Measurements from ENCODE around the gene AKR1E2. TPM values are rescaled to one million over a fixed set of nuclear protein-coding genes. Genes with fewer than 3 reads are reported as not detected.
A peak's percentile ranks its signal among the peaks of the same experiment; 100 is the strongest.

AKR1E2 gene
- total RNA-seq, 2 donors from 2014 or later, result 0.26 to 14.5 TPM

DNA sequence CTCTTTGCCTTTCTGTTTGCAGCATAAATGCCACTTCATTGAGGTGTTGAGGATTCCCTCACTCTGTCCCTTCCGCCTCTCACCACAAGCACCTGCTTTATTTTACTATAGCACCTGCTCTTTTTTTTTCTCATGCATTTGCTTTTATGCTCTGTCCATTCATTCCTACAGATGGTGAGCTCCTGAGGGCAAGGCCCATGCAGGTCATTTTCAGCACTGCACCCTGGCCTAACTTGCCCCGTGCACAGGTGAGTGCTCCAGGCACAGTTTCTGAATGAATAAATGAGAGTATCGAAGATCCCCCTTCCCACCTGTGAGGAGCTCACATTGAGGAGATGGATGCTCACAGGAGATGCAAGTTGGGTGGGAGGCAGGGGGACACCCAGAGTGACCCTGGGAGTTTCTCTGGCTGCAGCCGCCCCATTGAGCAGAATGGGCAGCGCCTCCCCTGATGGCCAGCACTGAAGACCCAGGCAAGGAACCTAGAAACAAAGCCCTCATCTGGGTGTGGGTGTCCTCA is 1.2 kb upstream of the AKR1E2 start:
- WGBS, 2 donors, result 95 to 96% methylated on average over 5 of the region's 5 CpGs

DNA sequence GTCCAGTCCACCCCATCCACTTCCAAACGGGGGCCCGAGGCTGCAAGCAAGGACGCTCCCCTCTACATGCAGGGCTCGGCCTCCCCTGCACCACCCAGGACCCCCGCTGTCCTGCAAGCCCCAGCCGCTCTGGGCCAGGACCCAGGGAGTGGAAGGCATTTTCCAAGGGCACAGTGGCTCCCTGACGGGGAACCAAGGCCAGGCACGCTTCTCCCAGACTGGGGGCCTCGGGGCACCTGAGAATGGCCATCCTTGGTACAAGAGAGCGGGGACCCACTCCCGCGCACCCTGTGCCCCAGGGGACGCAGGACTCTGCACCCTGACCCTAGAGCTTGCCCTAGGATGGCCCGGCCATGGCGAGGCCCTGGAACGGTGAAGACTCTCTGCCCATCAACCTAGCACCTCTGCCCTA is 545 bp upstream of the AKR1E2 start:
- Histone ChIP-seq H3K4me3 (no peak overlapping the region), H3K9me3 (no peaks in the 10 kb centered on the region), H3K36me3 (replicated peaks in 1 of 2; ENCODE audit: insufficient read depth in 1 of 2, low read depth in 2 of 2) (no peaks in the 10 kb centered on the region), H3K27ac (peak overlapping the region in 1 of 4 donors; percentile 74), H3K4me1 (peaks cover 8% of the 10 kb centered on the region), H3K27me3 (no peaks in the 10 kb centered on the region)
- DNase-seq, result no peak
- intact Hi-C loops (cut with DNase I), result no loop called here
- no peak for ATAC-seq
- TF ChIP-seq POLR2A (IDR thresholded peaks at IDR 0.05), result no peak
- TF ChIP-seq, protein P1, sequence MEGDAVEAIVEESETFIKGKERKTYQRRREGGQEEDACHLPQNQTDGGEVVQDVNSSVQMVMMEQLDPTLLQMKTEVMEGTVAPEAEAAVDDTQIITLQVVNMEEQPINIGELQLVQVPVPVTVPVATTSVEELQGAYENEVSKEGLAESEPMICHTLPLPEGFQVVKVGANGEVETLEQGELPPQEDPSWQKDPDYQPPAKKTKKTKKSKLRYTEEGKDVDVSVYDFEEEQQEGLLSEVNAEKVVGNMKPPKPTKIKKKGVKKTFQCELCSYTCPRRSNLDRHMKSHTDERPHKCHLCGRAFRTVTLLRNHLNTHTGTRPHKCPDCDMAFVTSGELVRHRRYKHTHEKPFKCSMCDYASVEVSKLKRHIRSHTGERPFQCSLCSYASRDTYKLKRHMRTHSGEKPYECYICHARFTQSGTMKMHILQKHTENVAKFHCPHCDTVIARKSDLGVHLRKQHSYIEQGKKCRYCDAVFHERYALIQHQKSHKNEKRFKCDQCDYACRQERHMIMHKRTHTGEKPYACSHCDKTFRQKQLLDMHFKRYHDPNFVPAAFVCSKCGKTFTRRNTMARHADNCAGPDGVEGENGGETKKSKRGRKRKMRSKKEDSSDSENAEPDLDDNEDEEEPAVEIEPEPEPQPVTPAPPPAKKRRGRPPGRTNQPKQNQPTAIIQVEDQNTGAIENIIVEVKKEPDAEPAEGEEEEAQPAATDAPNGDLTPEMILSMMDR (IDR thresholded peaks at IDR 0.05), result no peak
- WGBS, 2 donors, result 96% methylated on average over 14 of the region's 16 CpGs; no CpG with 5 or more reads in 1 of the 2 donors

More for the DNA sequence above, 1.2 kb upstream of the AKR1E2 start:
- H3K36me3 ChIP-seq (replicated peaks in 1 of 2; ENCODE audit: insufficient read depth in 1 of 2, low read depth in 2 of 2), result no peaks in the 10 kb centered on the region
- no peaks in the 10 kb centered on the region for H3K27me3 ChIP-seq
- H3K4me1 ChIP-seq, result peaks cover 8% of the 10 kb centered on the region
- intact Hi-C loops (cut with DNase I), result no loop called here
- DNase-seq (no peak), ATAC-seq (no peak)
- H3K9me3 ChIP-seq, result no peaks in the 10 kb centered on the region
- no peak for TF ChIP-seq POLR2A (IDR thresholded peaks at IDR 0.05)
- TF ChIP-seq, protein P1 (IDR thresholded peaks at IDR 0.05), result no peak
- no peak overlapping the region for H3K27ac ChIP-seq
- H3K4me3 ChIP-seq, result no peak overlapping the region

DNA sequence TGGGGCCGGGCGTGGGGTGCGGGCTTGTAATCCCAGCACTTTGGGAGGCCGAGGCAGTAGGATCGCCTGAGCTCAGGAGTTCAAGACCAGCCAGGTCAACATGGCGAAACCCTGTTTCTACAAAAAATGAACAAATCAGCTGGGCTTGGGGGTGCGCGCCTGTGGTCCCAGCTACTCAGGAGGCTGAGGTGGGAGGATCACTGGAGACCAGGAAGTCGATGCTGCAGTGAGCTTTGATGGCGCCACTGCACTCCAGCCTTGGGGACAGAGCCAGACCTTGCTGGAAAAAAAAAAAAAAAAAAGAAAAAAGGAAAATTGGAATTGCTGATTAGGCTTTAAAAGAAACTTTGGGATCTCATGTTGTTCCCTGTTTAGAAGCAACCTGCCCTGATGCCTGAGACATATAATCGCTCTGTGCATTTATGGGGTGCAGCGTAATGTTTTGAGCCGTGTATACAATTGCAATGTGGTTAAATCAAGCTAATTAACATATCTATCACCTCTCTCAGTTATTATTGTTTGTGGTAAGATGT is 851 bp downstream of the AKR1E2 start:
- WGBS, 2 donors, result 51 to 65% methylated on average over 13 of the region's 13 CpGs
- ATAC-seq (no peak), DNase-seq (no peak)
- H3K4me3 ChIP-seq, result peak overlapping the region; percentile 13 to 28
- intact Hi-C loops (cut with DNase I), result no loop called here
- TF ChIP-seq, protein P1 (IDR thresholded peaks at IDR 0.05), result no peak
- TF ChIP-seq POLR2A (IDR thresholded peaks at IDR 0.05), result no peak
- H3K36me3 ChIP-seq (replicated peaks in 1 of 2; ENCODE audit: insufficient read depth in 1 of 2, low read depth in 2 of 2), result no peaks in the 10 kb centered on the region
- H3K4me1 ChIP-seq, result peaks cover 8% of the 10 kb centered on the region
- no peaks in the 10 kb centered on the region for H3K27me3 ChIP-seq
- peak overlapping the region in 3 of 4 donors; percentile 74 to 90 (median 80) for H3K27ac ChIP-seq
- H3K9me3 ChIP-seq, result no peaks in the 10 kb centered on the region

DNA sequence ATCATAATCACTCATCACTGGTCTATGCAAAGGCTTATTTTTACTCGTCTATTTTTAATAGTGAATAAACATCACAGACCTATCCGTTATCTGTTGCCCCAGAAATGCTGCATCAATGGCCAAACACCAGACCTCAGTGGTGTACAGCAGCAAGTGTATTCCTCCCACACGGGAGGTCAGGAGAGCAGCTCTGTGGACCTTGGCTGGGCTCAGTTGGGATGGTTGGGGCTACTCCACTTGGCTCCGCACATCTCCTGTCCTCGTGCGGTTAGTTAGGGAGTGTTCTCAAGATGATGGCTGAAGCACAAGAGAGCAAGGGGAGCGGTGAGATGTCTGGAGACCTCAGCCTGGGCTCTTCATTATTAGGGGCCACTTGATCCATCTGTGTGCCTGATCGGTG is 2.0 kb downstream of the AKR1E2 start:
- H3K36me3 ChIP-seq (replicated peaks in 1 of 2; ENCODE audit: insufficient read depth in 1 of 2, low read depth in 2 of 2), result no peaks in the 10 kb centered on the region
- DNase-seq (no peak), ATAC-seq (no peak)
- no peak for TF ChIP-seq POLR2A (IDR thresholded peaks at IDR 0.05)
- TF ChIP-seq, protein P1 (IDR thresholded peaks at IDR 0.05), result no peak
- intact Hi-C loops (cut with DNase I), result no loop called here
- no peaks in the 10 kb centered on the region for H3K27me3 ChIP-seq
- H3K9me3 ChIP-seq, result no peaks in the 10 kb centered on the region
- H3K4me3 ChIP-seq, result no peak overlapping the region
- H3K4me1 ChIP-seq, result peaks cover 8% of the 10 kb centered on the region
- 71 to 74% methylated on average over 8 of the region's 8 CpGs for WGBS, 2 donors
- H3K27ac ChIP-seq, result no peak overlapping the region

DNA sequence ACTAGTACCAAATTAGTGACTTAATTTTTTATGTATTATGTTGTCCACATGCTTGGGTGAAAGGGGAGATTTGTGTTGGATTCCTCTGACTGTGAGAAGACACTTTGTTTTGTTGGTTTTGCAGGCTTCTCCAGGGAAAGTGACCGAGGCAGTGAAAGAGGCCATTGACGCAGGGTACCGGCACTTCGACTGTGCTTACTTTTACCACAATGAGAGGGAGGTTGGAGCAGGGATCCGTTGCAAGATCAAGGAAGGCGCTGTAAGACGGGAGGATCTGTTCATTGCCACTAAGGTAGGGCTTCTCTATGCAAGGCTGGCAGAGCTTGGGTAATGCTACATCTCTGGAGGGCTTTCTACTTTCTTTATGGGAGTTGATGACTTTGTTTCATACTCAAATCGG is 4.5 kb downstream of the AKR1E2 start:
- Histone ChIP-seq H3K4me3 (no peak overlapping the region), H3K9me3 (no peaks in the 10 kb centered on the region), H3K27me3 (no peaks in the 10 kb centered on the region), H3K27ac (no peak overlapping the region), H3K4me1 (peaks cover 8% of the 10 kb centered on the region), H3K36me3 (replicated peaks in 1 of 2; ENCODE audit: insufficient read depth in 1 of 2, low read depth in 2 of 2) (no peaks in the 10 kb centered on the region)
- intact Hi-C loops (cut with DNase I), result no loop called here
- ATAC-seq (no peak), DNase-seq (no peak)
- 79 to 90% methylated on average over 8 of the region's 8 CpGs for WGBS, 2 donors
- TF ChIP-seq, protein P1 (IDR thresholded peaks at IDR 0.05), result no peak
- no peak for TF ChIP-seq POLR2A (IDR thresholded peaks at IDR 0.05)

Measured in body of pancreas (tissue), 4 donors.